K562 (cell line): ENCODE results near the gene SPHK1. TPM values are rescaled to one million over a fixed set of nuclear protein-coding genes. Genes with fewer than 3 reads are reported as not detected.

Source experiments
- ATAC-seq: fragments of 200-7000 bp; cut with Tn5 transposase; 3 replicates; pipeline ENCODE4 v1.9.1; 2020; ENCODE audit warnings: moderate library complexity
- BruUV-seq: library from RNA; stranded (reverse); fragments of 400-500 nt; replicated peaks from 2 replicates; lab custom pipeline; 2021; lab: Mats Ljungman, UMichigan
- CTCF ChIA-PET: fragments of 300-600 bp; formaldehyde crosslinking; extraction: SDS; loops from one replicate; lab custom pipeline; 2021; ENCODE audit warnings: low intra/inter-chr PET ratio; lab: Yijun Ruan, JAX
- POLR2A ChIA-PET: fragments of 300-600, 350-650 bp; sonication (Branson Sonifier 250); formaldehyde crosslinking; extraction: SDS; loops from one replicate; lab custom pipeline; 2021; ENCODE audit warnings: antibody characterized with exemption, inconsistent platforms; lab: Yijun Ruan, JAX
- DNase-seq, 4 experiments: peaks; one replicate each; pipeline versions ENCODE4 v3.0.0 to v3.0.0-alpha.2; 2011 to 2018; ENCODE audit warnings: low spot score in 3 of 4, mixed read lengths in 3 of 4; ENCODE audit errors: extremely low read depth in 1 of 4
- FAIRE-seq: peaks from 2 replicates; lab custom pipeline; 2011; peaks lifted over from hg19 to GRCh38; lab: Jason Lieb, UNC
- H2AFZ ChIP-seq: 2 replicates; pipeline ENCODE4 v1.6.0; 2011; ENCODE audit warnings: low read depth, low read length, control low read depth, inconsistent platforms
- H3K27ac ChIP-seq: fragments of 200-600 bp; 3 replicates; pipeline ENCODE4 v1.8.0; 2011; ENCODE audit warnings: low read depth, mild to moderate bottlenecking, control low read depth, inconsistent platforms, low read length, moderate library complexity, mixed read lengths; ENCODE audit errors: extremely low read depth
- H3K27me3 ChIP-seq, 2 experiments: fragments of 300-600 bp in 1 of 2; 2 replicates in 1 of 2; 3 replicates in 1 of 2; pipeline versions ENCODE4 v1.6.0 to v1.8.0; 2011; ENCODE audit warnings: inconsistent platforms in 2 of 2, low read length in 2 of 2, mild to moderate bottlenecking in 1 of 2, mixed read lengths in 1 of 2, moderate library complexity in 1 of 2; ENCODE audit not compliant: control insufficient read depth in 2 of 2, insufficient read depth in 2 of 2
- H3K36me3 ChIP-seq: fragments of 300-600 bp; 3 replicates; pipeline ENCODE4 v1.8.0; 2011; ENCODE audit warnings: mild to moderate bottlenecking, low read length, inconsistent platforms; ENCODE audit not compliant: control insufficient read depth, insufficient read depth
- H3K4me1 ChIP-seq, 2 experiments: fragments of 200-600 bp in 1 of 2; replicated peaks in 1 of 2; 2 replicates in 1 of 2; 3 replicates in 1 of 2; pipeline versions ENCODE4 v1.5.1 to v1.8.0; 2011; ENCODE audit warnings: inconsistent platforms in 2 of 2, low read length in 2 of 2, mild to moderate bottlenecking in 1 of 2, mixed read lengths in 1 of 2, moderate library complexity in 1 of 2; ENCODE audit not compliant: control insufficient read depth in 2 of 2, insufficient read depth in 2 of 2
- H3K4me2 ChIP-seq: 2 replicates; pipeline ENCODE4 v1.6.1; 2011; ENCODE audit warnings: low read length, control low read depth, inconsistent platforms, mixed read lengths; ENCODE audit not compliant: insufficient read depth
- H3K4me3 ChIP-seq: fragments of 200-600 bp; sonication (generic), shearing (Covaris generic); 2 replicates; pipeline ENCODE4 v1.5.1; 2016; ENCODE audit warnings: control low read depth, inconsistent platforms
- H3K79me2 ChIP-seq: fragments of 200-600 bp; 3 replicates; pipeline ENCODE4 v1.8.0; 2011; ENCODE audit warnings: low read length, inconsistent platforms; ENCODE audit not compliant: control insufficient read depth, insufficient read depth
- H3K9ac ChIP-seq, 2 experiments: 2 replicates each; pipeline versions ENCODE4 v1.6.0 to v1.6.1; 2011; ENCODE audit warnings: low read depth in 2 of 2, low read length in 2 of 2, control low read depth in 1 of 2, inconsistent platforms in 1 of 2, mild to moderate bottlenecking in 1 of 2, mixed read lengths in 1 of 2; ENCODE audit not compliant: insufficient read depth in 1 of 2
- H3K9me1 ChIP-seq: one replicate; pipeline ENCODE4 v1.6.0; 2011; ENCODE audit warnings: inconsistent platforms, mild to moderate bottlenecking, low read length, moderate library complexity; ENCODE audit not compliant: control insufficient read depth, insufficient read depth
- H3K9me3 ChIP-seq: replicated peaks from 2 replicates; pipeline ENCODE4 v1.5.1; 2011; ENCODE audit warnings: low read depth, low read length, inconsistent platforms; ENCODE audit not compliant: control insufficient read depth, insufficient read depth
- H4K20me1 ChIP-seq: replicated peaks from 2 replicates; pipeline ENCODE4 v1.6.1; 2011; ENCODE audit warnings: low read length, inconsistent platforms, mixed read lengths; ENCODE audit not compliant: control insufficient read depth, insufficient read depth
- PATZ1 ChIP-seq: fragments of 250-450 bp; sonication (Bioruptor Pico); IDR thresholded peaks from 2 replicates; pipeline ENCODE4 v1.5.0; 2020; ENCODE audit warnings: mild to moderate bottlenecking, borderline replicate concordance
- RFX1 ChIP-seq: fragments of 450-650 bp; IDR thresholded peaks from 2 replicates; pipeline ENCODE4 v1.6.1; 2016; ENCODE audit warnings: mild to moderate bottlenecking, moderate library complexity
- SIRT6 ChIP-seq: IDR thresholded peaks from one replicate; pipeline ENCODE4 v1.6.1; 2012; ENCODE audit warnings: low read depth, mild to moderate bottlenecking, control low read depth, inconsistent platforms, low read length, moderate library complexity
- WGBS: fragments of 100-300 bp; shearing (Covaris generic); methylation state at CpG from one replicate; pipeline ENCODE4 v1.1.6; 2016; ENCODE audit warnings: low coverage, mixed read lengths; ENCODE audit not compliant: insufficient coverage; ENCODE audit errors: missing lambda C conversion rate; 5-methylcytosine and 5-hydroxymethylcytosine counted together
- in situ Hi-C: fragments of 300-500 bp; cut with MboI; formaldehyde crosslinking; loops from 4 replicates; pipeline ENCODE4 v1.15.0; 2018; ENCODE audit warnings: inconsistent platforms, mixed read lengths
- intact Hi-C: fragments of 100-400 bp; cut with micrococcal nuclease; formaldehyde crosslinking; loops from 2 replicates; pipeline ENCODE4 v1.14.2; 2022
- polyA plus RNA-seq, 8 experiments: library from polyadenylated mRNA; depleted of rRNA in 4 of 8; stranded (reverse) in 5 of 8; unstranded in 3 of 8; fragments of >200 nt; fragmentation: Nextera tagmentation in 2 of 8; fragmentation: Illumina TruSeq in 1 of 8; extraction: Ambion mirVana in 2 of 8; extraction: Trizol in 1 of 8; gene quantifications; 2 replicates each; pipeline versions ENCODE4 v1.2.1 to v1.2.3, GENCODE V29; 2011 to 2014; ENCODE audit warnings: inconsistent platforms in 1 of 8, missing spikeins in 1 of 8
- total RNA-seq, 7 experiments: library from RNA; depleted of rRNA in 6 of 7; stranded (reverse); fragments of >200 nt in 6 of 7; fragmentation: Illumina TruSeq in 2 of 7; extraction: Trizol in 2 of 7; gene quantifications; 2 replicates each; pipeline versions ENCODE4 v1.2.1 to v1.2.3, GENCODE V29; 2011 to 2021; ENCODE audit warnings: low replicate concordance in 1 of 7
- TF ChIP-seq, protein P1 (sequence below): fragments of 250-450 bp; sonication (Bioruptor Pico); IDR thresholded peaks from 2 replicates; pipeline ENCODE4 v1.5.0; 2021; ENCODE audit warnings: mild to moderate bottlenecking, moderate library complexity

The SPHK1 gene
- total and polyA plus RNA-seq, 9 of the 15 experiments (the other 6 are each of a cell fraction or from before 2014, with no cell fraction given), result 0.21 to 60.3 (median 14.5) TPM

GRCh38 chr17:76416457-76416856, 32.0 kb downstream of the SPHK1 start:
- in situ Hi-C loops, result no loop called here
- no TSS peak for BruUV-seq
- WGBS, result 80% methylated on average over 5 of the region's 6 CpGs
- ChIA-PET CTCF (no interaction called here), POLR2A (interaction anchor here (0.9 to 3.6 kb wide), 3 partner anchors 11 to 99 kb away, joined by 3 to 22 read pairs (median 3); no protein-coding TSS in a partner anchor)
- H4K20me1 ChIP-seq, result peaks cover 47% of the 10 kb centered on the region
- H3K27me3 ChIP-seq, result no peaks in the 10 kb centered on the region
- ATAC-seq (no peak), DNase-seq (no peak), FAIRE-seq (no peak)
- peaks cover 56% of the 10 kb centered on the region for H3K79me2 ChIP-seq
- H3K9ac ChIP-seq, result no peak overlapping the region
- no peak overlapping the region for H3K4me2 ChIP-seq
- H3K36me3 ChIP-seq, result peaks cover 23% of the 10 kb centered on the region; the same call in 2 of the 3 replicates
- H3K4me3 ChIP-seq, result no peak overlapping the region
- H2AFZ ChIP-seq, result no peak overlapping the region
- H3K9me3 ChIP-seq, result no peaks in the 10 kb centered on the region
- no peak for TF ChIP-seq RFX1
- TF ChIP-seq PATZ1, result no peak
- TF ChIP-seq, protein P1, sequence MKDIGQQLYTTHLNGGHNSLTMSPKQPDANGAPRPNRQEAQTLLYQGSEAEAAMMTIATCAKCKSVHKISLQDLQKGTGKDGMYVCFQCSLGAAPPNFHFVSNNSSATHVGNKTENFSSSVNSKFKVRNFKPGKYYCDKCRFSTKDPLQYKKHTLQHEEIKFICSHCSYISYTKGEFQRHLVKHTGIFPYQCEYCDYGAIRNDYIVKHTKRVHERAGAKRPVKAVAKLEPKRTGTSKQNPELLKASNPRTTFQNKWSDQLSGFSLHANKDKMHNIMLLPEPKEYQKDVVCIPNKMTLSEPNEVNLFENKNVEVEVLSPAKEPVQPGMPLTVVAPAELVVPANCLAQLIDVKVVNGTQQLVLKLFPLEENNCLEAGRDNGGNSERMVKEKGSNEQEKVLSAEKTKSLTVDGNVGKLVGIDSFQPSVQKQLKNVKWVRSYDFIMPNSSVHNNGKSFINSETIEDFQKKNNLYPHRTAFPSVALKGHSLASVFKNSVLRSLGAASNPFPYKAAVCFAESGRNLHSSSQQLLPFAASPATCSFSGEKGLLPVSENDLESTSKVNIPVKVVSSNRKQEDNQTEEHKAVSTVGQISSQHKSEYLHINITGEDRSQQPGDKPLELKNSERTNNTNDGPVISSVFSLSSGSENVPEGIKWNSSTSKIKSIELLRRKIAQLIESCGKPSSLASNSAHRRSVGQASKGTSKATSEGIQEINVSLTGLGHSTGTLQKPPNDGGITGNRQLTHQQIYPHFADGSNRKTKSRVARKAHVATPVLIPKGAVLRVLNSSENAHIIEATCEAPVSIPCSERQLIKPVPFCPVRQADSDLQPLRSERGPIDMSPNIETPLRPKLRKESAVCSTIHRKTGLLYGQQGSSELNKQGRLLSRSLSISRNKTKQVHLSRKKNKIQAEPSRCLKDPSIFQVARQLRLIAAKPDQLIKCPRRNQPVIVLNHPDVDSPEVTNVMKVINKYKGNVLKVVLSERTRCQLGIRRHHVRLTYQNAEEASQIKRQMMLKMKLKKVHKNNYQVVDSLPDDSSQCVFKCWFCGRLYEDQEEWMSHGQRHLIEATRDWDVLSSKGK (CRISPR knock-in tag), result no peak
- TF ChIP-seq SIRT6, result no peak
- intact Hi-C loops, result no loop called here
- H3K9me1 ChIP-seq, result peaks cover 8% of the 10 kb centered on the region
- no peak overlapping the region for H3K27ac ChIP-seq
- peaks cover 23 to 49% of the 10 kb centered on the region in 2 experiments for H3K4me1 ChIP-seq
